A673 (cell line): ENCODE data around the gene KXD1. TPM values are rescaled to one million over a fixed set of nuclear protein-coding genes. Genes with fewer than 3 reads are reported as not detected.

ENCODE experiments used
- BruUV-seq: library from RNA; stranded (reverse); fragments of 400-500 nt; replicated peaks from 2 replicates; lab custom pipeline; 2021; lab: Mats Ljungman, UMichigan
- CTCF ChIA-PET: fragments of 300-600 bp; sonication (Branson Sonifier 250); formaldehyde crosslinking; loops from one replicate; lab custom pipeline; 2022; ENCODE audit warnings: antibody characterized with exemption; lab: Charles Lee
- POLR2A ChIA-PET: fragments of 300-600 bp; sonication (Branson Sonifier 250); formaldehyde crosslinking; loops from one replicate; lab custom pipeline; 2022; ENCODE audit warnings: antibody characterized with exemption; ENCODE audit not compliant: low non-redundant PET; lab: Charles Lee
- DNase-seq: peaks from one replicate; pipeline ENCODE4 v3.0.0-alpha.2; 2015; ENCODE audit warnings: low spot score
- H3K27ac ChIP-seq: fragments of 200-600 bp; sonication (generic); 2 replicates; pipeline ENCODE4 v1.5.1; 2016; ENCODE audit warnings: mixed run types, low read depth, mild to moderate bottlenecking, mixed read lengths, antibody characterized with exemption, low read length; ENCODE audit not compliant: poor library complexity, severe bottlenecking
- H3K27me3 ChIP-seq: fragments of 200-600 bp; sonication (generic); replicated peaks from 2 replicates; pipeline ENCODE4 v1.6.1; 2017; ENCODE audit warnings: mixed run types, low read depth, mild to moderate bottlenecking, mixed read lengths, antibody characterized with exemption, low read length; ENCODE audit not compliant: insufficient read depth, poor library complexity
- H3K36me3 ChIP-seq: fragments of 200-600 bp; sonication (generic); 2 replicates; pipeline ENCODE4 v1.6.1; 2016; ENCODE audit warnings: mixed run types, mild to moderate bottlenecking, mixed read lengths, antibody characterized with exemption, low read length; ENCODE audit not compliant: insufficient read depth, poor library complexity, severe bottlenecking
- H3K4me1 ChIP-seq: fragments of 200-600 bp; sonication (generic); 2 replicates; pipeline ENCODE4 v1.6.1; 2017; ENCODE audit warnings: mixed run types, mild to moderate bottlenecking, mixed read lengths, antibody characterized with exemption, low read length; ENCODE audit not compliant: insufficient read depth, poor library complexity, severe bottlenecking
- H3K4me3 ChIP-seq: fragments of 200-600 bp; sonication (generic); 2 replicates; pipeline ENCODE4 v1.5.1; 2016; ENCODE audit warnings: low read depth, mixed run types, mild to moderate bottlenecking, mixed read lengths, low read length; ENCODE audit not compliant: poor library complexity, severe bottlenecking
- H3K9me3 ChIP-seq: fragments of 200-600 bp; sonication (generic); 2 replicates; pipeline ENCODE4 v1.6.1; 2016; ENCODE audit warnings: mixed run types, low read depth, mild to moderate bottlenecking, mixed read lengths, antibody characterized with exemption, low read length; ENCODE audit not compliant: poor library complexity, severe bottlenecking
- EZH2 ChIP-seq: fragments of 200-600 bp; sonication (generic); IDR thresholded peaks from 2 replicates; pipeline ENCODE4 v1.6.1; 2017; ENCODE audit warnings: borderline replicate concordance, low read depth, mild to moderate bottlenecking, mixed read lengths, antibody characterized with exemption, low read length; ENCODE audit not compliant: poor library complexity, severe bottlenecking
- intact Hi-C: fragments of 100-400 bp; cut with micrococcal nuclease; formaldehyde crosslinking; loops from one replicate; pipeline ENCODE4 v1.10.0; 2022; ENCODE audit not compliant: unreplicated experiment
- total RNA-seq: library from RNA; stranded (reverse); gene quantifications from 2 replicates; pipeline ENCODE4 v1.2.3, GENCODE V29; 2021
- TF ChIP-seq, protein P1 (sequence below): fragments of 300-800, 200-600 bp; sonication (generic); conservative IDR thresholded peaks from 2 replicates; pipeline ENCODE4 v1.5.1; 2017; ENCODE audit warnings: low read depth, mild to moderate bottlenecking, antibody characterized with exemption, low read length, moderate library complexity, mixed read lengths

KXD1 gene
- total RNA-seq, 1 experiment from 2014 or later: 111 TPM

DNA sequence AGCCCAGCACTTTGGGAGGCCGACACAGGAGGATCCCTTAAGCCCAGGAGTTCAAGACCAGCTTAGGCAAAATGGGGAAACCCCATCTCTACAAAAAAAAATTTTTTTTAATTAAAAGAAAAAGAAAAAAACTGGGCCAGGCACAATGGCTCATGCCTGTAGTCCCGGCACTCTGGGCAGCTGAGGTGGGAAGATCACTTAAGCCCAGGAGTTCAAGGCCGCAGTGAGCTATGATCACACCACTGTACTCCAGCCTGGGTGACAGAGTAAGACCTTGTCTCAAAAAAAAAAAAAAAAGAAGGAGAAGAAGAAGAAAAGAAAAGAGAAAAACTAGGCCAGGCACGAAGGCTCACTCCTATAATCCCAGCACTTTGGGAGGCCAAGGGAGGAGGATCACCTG, 40.1 kb upstream of the KXD1 start:
- no peak overlapping the region for H3K4me3 ChIP-seq
- CTCF ChIA-PET: no interaction called here

DNA sequence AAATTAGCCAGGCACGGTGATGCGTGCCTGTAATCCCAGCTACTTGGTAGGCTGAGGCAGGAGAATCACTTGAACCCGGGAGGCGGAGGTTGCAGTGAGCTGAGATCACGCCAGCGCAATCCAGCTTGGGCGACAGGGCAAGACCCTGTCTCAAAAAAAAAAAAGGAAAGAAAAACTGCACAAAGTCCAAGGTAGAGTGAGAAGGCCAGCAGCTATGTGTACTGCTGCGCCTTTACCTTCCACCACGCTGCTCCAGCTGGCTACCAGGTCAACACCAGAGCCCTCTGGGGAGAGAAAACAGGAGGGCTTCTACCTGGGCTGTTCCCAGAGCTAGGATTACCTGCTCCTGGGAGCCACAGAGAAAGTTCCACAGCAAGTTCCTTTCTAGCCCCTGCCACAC, 39.0 kb upstream of the KXD1 start:
- Histone ChIP-seq H3K9me3 (no peaks in the 10 kb centered on the region), H3K4me1 (peaks cover 4% of the 10 kb centered on the region), H3K27me3 (no peaks in the 10 kb centered on the region), H3K4me3 (no peak overlapping the region), H3K27ac (no peak overlapping the region), H3K36me3 (no peaks in the 10 kb centered on the region)
- no peak for DNase-seq
- ChIA-PET CTCF (no interaction called here), POLR2A (interaction anchor here (0.6 to 0.7 kb wide), 2 partner anchors 411 to 562 kb away, joined by 4 to 5 read pairs; no protein-coding TSS in a partner anchor)
- BruUV-seq: no TSS peak
- TF ChIP-seq, protein P1, sequence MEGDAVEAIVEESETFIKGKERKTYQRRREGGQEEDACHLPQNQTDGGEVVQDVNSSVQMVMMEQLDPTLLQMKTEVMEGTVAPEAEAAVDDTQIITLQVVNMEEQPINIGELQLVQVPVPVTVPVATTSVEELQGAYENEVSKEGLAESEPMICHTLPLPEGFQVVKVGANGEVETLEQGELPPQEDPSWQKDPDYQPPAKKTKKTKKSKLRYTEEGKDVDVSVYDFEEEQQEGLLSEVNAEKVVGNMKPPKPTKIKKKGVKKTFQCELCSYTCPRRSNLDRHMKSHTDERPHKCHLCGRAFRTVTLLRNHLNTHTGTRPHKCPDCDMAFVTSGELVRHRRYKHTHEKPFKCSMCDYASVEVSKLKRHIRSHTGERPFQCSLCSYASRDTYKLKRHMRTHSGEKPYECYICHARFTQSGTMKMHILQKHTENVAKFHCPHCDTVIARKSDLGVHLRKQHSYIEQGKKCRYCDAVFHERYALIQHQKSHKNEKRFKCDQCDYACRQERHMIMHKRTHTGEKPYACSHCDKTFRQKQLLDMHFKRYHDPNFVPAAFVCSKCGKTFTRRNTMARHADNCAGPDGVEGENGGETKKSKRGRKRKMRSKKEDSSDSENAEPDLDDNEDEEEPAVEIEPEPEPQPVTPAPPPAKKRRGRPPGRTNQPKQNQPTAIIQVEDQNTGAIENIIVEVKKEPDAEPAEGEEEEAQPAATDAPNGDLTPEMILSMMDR: no peak
- no peak for TF ChIP-seq EZH2
- intact Hi-C loops: no loop called here

More for the DNA sequence above, 40.1 kb upstream of the KXD1 start:
- no TSS peak for BruUV-seq
- intact Hi-C loops: no loop called here
- Histone ChIP-seq H3K9me3 (no peaks in the 10 kb centered on the region), H3K27me3 (no peaks in the 10 kb centered on the region), H3K4me1 (peaks cover 4% of the 10 kb centered on the region), H3K36me3 (no peaks in the 10 kb centered on the region), H3K27ac (no peak overlapping the region)
- TF ChIP-seq EZH2: no peak
- TF ChIP-seq, protein P1: no peak
- POLR2A ChIA-PET: interaction anchor here (0.7 kb wide), 1 partner anchor 176 kb away, joined by 3 read pairs; no protein-coding TSS in a partner anchor
- no peak for DNase-seq

DNA sequence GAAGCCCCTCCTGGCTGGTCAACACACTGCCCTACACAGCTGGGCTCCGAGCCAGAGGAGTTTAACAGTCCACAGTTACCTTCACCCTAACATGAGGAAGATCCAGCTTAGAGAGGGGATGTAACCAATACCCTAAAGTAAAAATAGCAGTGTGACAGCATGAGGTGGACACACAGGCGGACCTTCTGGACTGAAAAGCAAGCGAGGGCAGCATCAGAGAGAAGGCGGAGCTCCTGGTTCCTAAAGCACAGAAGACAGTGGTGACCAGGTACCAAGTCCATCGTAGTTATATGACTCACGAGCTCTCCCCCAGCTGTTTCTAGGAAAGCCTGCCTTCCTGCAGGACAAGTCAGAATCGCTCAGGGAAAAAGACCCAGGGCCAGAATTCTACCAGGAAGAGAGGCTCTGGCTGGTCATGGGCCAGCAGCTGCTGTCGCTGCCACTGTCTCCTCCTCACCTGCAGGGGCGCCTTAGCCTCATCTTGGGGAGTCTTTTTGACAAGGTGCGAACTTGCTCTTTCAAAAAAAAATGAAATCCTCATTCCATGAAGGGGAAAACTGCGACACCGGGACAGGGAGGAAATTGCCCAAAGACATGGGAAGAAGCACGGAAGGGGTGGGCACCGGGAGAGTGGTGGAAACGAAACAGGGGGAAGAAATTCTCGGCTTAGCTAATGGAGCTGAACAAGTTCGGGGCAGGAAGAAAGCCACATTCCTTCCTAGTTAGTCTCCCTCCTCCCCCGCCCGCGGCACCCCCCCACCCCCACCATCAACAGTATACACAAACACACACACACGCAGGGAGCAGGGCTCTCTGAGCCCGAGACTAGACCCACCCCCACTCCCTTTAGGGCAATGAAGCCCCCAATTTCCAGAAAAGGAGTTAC, 37.5 kb upstream of the KXD1 start:
- no peaks in the 10 kb centered on the region for H3K27me3 ChIP-seq
- intact Hi-C loops: no loop called here
- H3K27ac ChIP-seq: peak overlapping the region; percentile 93
- H3K4me3 ChIP-seq: peak overlapping the region; percentile 89
- H3K9me3 ChIP-seq: no peaks in the 10 kb centered on the region
- ChIA-PET CTCF (interaction anchor here (0.6 to 1.4 kb wide), 3 partner anchors 9 to 57 kb away, joined by 4 to 9 read pairs (median 6); partner anchors contain the start of gene UBA52), POLR2A (interaction anchor here (0.6 kb wide), 1 partner anchor 1304 kb away, joined by 4 read pairs; no protein-coding TSS in a partner anchor)
- H3K36me3 ChIP-seq: no peaks in the 10 kb centered on the region
- peaks cover 4% of the 10 kb centered on the region for H3K4me1 ChIP-seq
- DNase-seq: peak; percentile 73
- no TSS peak for BruUV-seq
- TF ChIP-seq, protein P1: peak; percentile 77
- no peak for TF ChIP-seq EZH2
